ENCODE measurements around the gene ZRANB1.

GRCh38 chr10:124928545-124928944, 13.4 kb upstream of the ZRANB1 start:
- TF ChIP-seq, protein P1, sequence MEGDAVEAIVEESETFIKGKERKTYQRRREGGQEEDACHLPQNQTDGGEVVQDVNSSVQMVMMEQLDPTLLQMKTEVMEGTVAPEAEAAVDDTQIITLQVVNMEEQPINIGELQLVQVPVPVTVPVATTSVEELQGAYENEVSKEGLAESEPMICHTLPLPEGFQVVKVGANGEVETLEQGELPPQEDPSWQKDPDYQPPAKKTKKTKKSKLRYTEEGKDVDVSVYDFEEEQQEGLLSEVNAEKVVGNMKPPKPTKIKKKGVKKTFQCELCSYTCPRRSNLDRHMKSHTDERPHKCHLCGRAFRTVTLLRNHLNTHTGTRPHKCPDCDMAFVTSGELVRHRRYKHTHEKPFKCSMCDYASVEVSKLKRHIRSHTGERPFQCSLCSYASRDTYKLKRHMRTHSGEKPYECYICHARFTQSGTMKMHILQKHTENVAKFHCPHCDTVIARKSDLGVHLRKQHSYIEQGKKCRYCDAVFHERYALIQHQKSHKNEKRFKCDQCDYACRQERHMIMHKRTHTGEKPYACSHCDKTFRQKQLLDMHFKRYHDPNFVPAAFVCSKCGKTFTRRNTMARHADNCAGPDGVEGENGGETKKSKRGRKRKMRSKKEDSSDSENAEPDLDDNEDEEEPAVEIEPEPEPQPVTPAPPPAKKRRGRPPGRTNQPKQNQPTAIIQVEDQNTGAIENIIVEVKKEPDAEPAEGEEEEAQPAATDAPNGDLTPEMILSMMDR (conservative IDR thresholded peaks at IDR 0.05): no peak
- TF ChIP-seq ZFX (IDR thresholded peaks at IDR 0.05): no peak

All from C4-2B (cell line).